H1 (cell line): Measurements from ENCODE around the gene PLEKHM3. TPM values are rescaled to one million over a fixed set of nuclear protein-coding genes. Genes with fewer than 3 reads are reported as not detected.

Experiments used
- CTCF ChIA-PET: fragments of 300-600 bp; sonication (Branson Sonifier 250); formaldehyde crosslinking; loops from one replicate; lab custom pipeline; 2021; ENCODE audit not compliant: partially characterized antibody; lab: Charles Lee
- POLR2A ChIA-PET: fragments of 300-600 bp; sonication (Branson Sonifier 250); formaldehyde crosslinking; loops from one replicate; lab custom pipeline; 2021; ENCODE audit warnings: inconsistent platforms; ENCODE audit not compliant: partially characterized antibody; lab: Charles Lee
- DNase-seq, 2 experiments: peaks; one replicate each; pipeline versions ENCODE4 v3.0.0 to v3.0.0-alpha.2; 2010 to 2022; ENCODE audit warnings: low spot score in 2 of 2, low read depth in 1 of 2, mixed read lengths in 1 of 2
- FAIRE-seq: peaks from 2 replicates; lab custom pipeline; 2011; peaks lifted over from hg19 to GRCh38; lab: Jason Lieb, UNC
- H2AFZ ChIP-seq: 2 replicates; pipeline ENCODE4 v1.8.1; 2012; ENCODE audit warnings: low read length, inconsistent platforms
- H2AK5ac ChIP-seq: 2 replicates; pipeline ENCODE4 v1.6.1; 2013; ENCODE audit warnings: low read depth, low read length
- H2BK120ac ChIP-seq: replicated peaks from 2 replicates; pipeline ENCODE3; 2013; ENCODE audit warnings: low read depth, low read length, inconsistent platforms
- H2BK12ac ChIP-seq: 2 replicates; pipeline ENCODE4 v1.6.1; 2013; ENCODE audit warnings: low read depth, low read length
- H2BK15ac ChIP-seq: 2 replicates; pipeline ENCODE4 v1.6.1; 2013; ENCODE audit warnings: low read length
- H2BK20ac ChIP-seq: 2 replicates; pipeline ENCODE4 v1.6.1; 2013; ENCODE audit warnings: low read length
- H2BK5ac ChIP-seq: 2 replicates; pipeline ENCODE4 v1.6.1; 2013; ENCODE audit warnings: low read depth, low read length
- H3K14ac ChIP-seq: 2 replicates; pipeline ENCODE4 v1.6.1; 2013; ENCODE audit warnings: inconsistent platforms; ENCODE audit not compliant: insufficient read length
- H3K18ac ChIP-seq: 2 replicates; pipeline ENCODE4 v1.6.1; 2013; ENCODE audit warnings: low read length; ENCODE audit errors: extremely low read depth
- H3K23ac ChIP-seq: 2 replicates; pipeline ENCODE4 v1.6.1; 2013; ENCODE audit warnings: inconsistent platforms; ENCODE audit not compliant: insufficient read length
- H3K23me2 ChIP-seq: 2 replicates; pipeline ENCODE4 v1.6.1; 2013; ENCODE audit warnings: low read depth, low read length
- H3K27ac ChIP-seq: 2 replicates; pipeline ENCODE4 v1.6.1; 2011; ENCODE audit warnings: low read depth, low read length, inconsistent platforms
- H3K27me3 ChIP-seq, 4 experiments: replicated peaks in 1 of 4; 1 replicate in 1 of 4; 2 replicates in 3 of 4; pipeline versions ENCODE4 v1.6.1 to v1.8.1; 2011 to 2013; ENCODE audit warnings: low read length in 3 of 4, mild to moderate bottlenecking in 3 of 4, inconsistent platforms in 2 of 4, mixed read lengths in 2 of 4, moderate library complexity in 1 of 4; ENCODE audit not compliant: control insufficient read depth in 3 of 4, insufficient read depth in 3 of 4; ENCODE audit errors: extremely low read depth in 1 of 4
- H3K36me3 ChIP-seq, 4 experiments: 2 replicates each; pipeline versions ENCODE4 v1.6.1 to v1.8.1; 2011 to 2013; ENCODE audit warnings: mild to moderate bottlenecking in 4 of 4, low read length in 3 of 4, moderate library complexity in 2 of 4, control low read depth in 1 of 4, inconsistent platforms in 1 of 4; ENCODE audit not compliant: insufficient read depth in 4 of 4, control insufficient read depth in 2 of 4
- H3K4ac ChIP-seq: replicated peaks from 2 replicates; pipeline ENCODE3; 2013; ENCODE audit warnings: low read length, low read depth, mixed read lengths, inconsistent platforms; ENCODE audit not compliant: insufficient read length
- H3K4me1 ChIP-seq, 4 experiments: replicated peaks in 1 of 4; 1 replicate in 1 of 4; 2 replicates in 3 of 4; pipeline versions ENCODE4 v1.6.1 to v1.8.1; 2011 to 2013; ENCODE audit warnings: low read length in 3 of 4, inconsistent platforms in 2 of 4, mixed read lengths in 1 of 4; ENCODE audit not compliant: insufficient read depth in 4 of 4, control insufficient read depth in 3 of 4
- H3K4me2 ChIP-seq, 2 experiments: 2 replicates each; pipeline versions ENCODE4 v1.6.1 to v1.8.1; 2011 to 2013; ENCODE audit warnings: low read depth in 2 of 2, low read length in 2 of 2, control low read depth in 1 of 2, inconsistent platforms in 1 of 2, mild to moderate bottlenecking in 1 of 2; ENCODE audit not compliant: insufficient read depth in 1 of 2
- H3K4me3 ChIP-seq, 4 experiments: fragments of 200-600, 300-600 bp in 1 of 4; sonication (generic), shearing (Covaris generic), sonication (Bioruptor Twin) in 1 of 4; 2 replicates each; pipeline versions ENCODE4 v1.5.1 to v1.8.1; 2011 to 2016; ENCODE audit warnings: low read length in 4 of 4, low read depth in 3 of 4, control low read depth in 2 of 4, inconsistent platforms in 2 of 4, mild to moderate bottlenecking in 2 of 4, mixed read lengths in 1 of 4, moderate library complexity in 1 of 4; ENCODE audit not compliant: insufficient read depth in 2 of 4; ENCODE audit errors: extremely low read depth in 1 of 4
- H3K56ac ChIP-seq: replicated peaks from 2 replicates; pipeline ENCODE3; 2013; ENCODE audit warnings: low read depth, mild to moderate bottlenecking, mixed read lengths, low read length, inconsistent platforms; ENCODE audit not compliant: insufficient read length
- H3K79me1 ChIP-seq: 2 replicates; pipeline ENCODE4 v1.6.1; 2013; ENCODE audit warnings: low read depth, low read length, control low read depth
- H3K79me2 ChIP-seq, 2 experiments: 2 replicates each; pipeline versions ENCODE4 v1.6.1 to v1.8.1; 2012 to 2013; ENCODE audit warnings: low read length in 2 of 2, mild to moderate bottlenecking in 2 of 2, inconsistent platforms in 1 of 2; ENCODE audit not compliant: insufficient read depth in 2 of 2, control insufficient read depth in 1 of 2
- H3K9ac ChIP-seq, 4 experiments: replicated peaks in 1 of 4; 1 replicate in 1 of 4; 2 replicates in 3 of 4; pipeline versions ENCODE4 v1.6.1 to v1.8.1; 2011 to 2013; ENCODE audit warnings: low read depth in 3 of 4, low read length in 3 of 4, control low read depth in 2 of 4, mild to moderate bottlenecking in 2 of 4, moderate library complexity in 2 of 4, inconsistent platforms in 1 of 4; ENCODE audit errors: extremely low read depth in 1 of 4
- H3K9me3 ChIP-seq, 2 experiments: 2 replicates each; pipeline versions ENCODE4 v1.6.1 to v1.8.1; 2012 to 2013; ENCODE audit warnings: mild to moderate bottlenecking in 2 of 2, moderate library complexity in 2 of 2, control low read depth in 1 of 2, inconsistent platforms in 1 of 2, low read depth in 1 of 2, low read length in 1 of 2, mixed read lengths in 1 of 2; ENCODE audit not compliant: insufficient read depth in 2 of 2
- H4K20me1 ChIP-seq, 2 experiments: replicated peaks in 1 of 2; 2 replicates each; pipeline versions ENCODE3 to v1.8.1; 2011 to 2013; ENCODE audit warnings: inconsistent platforms in 2 of 2, low read length in 2 of 2, mild to moderate bottlenecking in 1 of 2; ENCODE audit not compliant: insufficient read depth in 2 of 2, control insufficient read depth in 1 of 2
- H4K5ac ChIP-seq: 2 replicates; pipeline ENCODE4 v1.6.1; 2013; ENCODE audit warnings: low read length, low read depth, mixed read lengths, inconsistent platforms; ENCODE audit not compliant: insufficient read length
- H4K8ac ChIP-seq: 2 replicates; pipeline ENCODE4 v1.8.0; 2013; ENCODE audit warnings: mild to moderate bottlenecking, moderate library complexity, low read length, inconsistent platforms; ENCODE audit not compliant: insufficient read depth; ENCODE audit errors: extremely low read depth
- H4K91ac ChIP-seq: replicated peaks from 2 replicates; pipeline ENCODE3; 2013; ENCODE audit warnings: low read length, mixed read lengths, inconsistent platforms; ENCODE audit not compliant: insufficient read length
- HDAC2 ChIP-seq, 2 experiments: fragments of 300-600 bp in 1 of 2; sonication (generic) in 1 of 2; IDR thresholded peaks; 2 replicates each; pipeline ENCODE4 v1.6.1; 2011 to 2012; ENCODE audit warnings: low read depth in 2 of 2, low read length in 2 of 2, mild to moderate bottlenecking in 2 of 2, moderate library complexity in 2 of 2, borderline replicate concordance in 1 of 2, inconsistent platforms in 1 of 2
- POLR2A ChIP-seq, 2 experiments: IDR thresholded peaks; 1 replicate in 1 of 2; 2 replicates in 1 of 2; pipeline ENCODE4 v1.6.1; 2011; ENCODE audit warnings: low read depth in 2 of 2, low read length in 2 of 2, mild to moderate bottlenecking in 2 of 2; ENCODE audit errors: control extremely low read depth in 1 of 2
- RNF2 ChIP-seq: fragments of 200-900, 300-1000 bp; sonication (generic); IDR thresholded peaks from 2 replicates; pipeline ENCODE4 v1.7.1; 2016; ENCODE audit warnings: borderline replicate concordance, low read depth, mild to moderate bottlenecking, antibody characterized with exemption, low read length; ENCODE audit not compliant: poor library complexity, severe bottlenecking; ENCODE audit errors: missing control alignments
- TAF7 ChIP-seq: optimal IDR thresholded peaks from 2 replicates; pipeline ENCODE3; 2011; ENCODE audit warnings: low read depth, mild to moderate bottlenecking, inconsistent platforms, low read length, moderate library complexity, borderline replicate concordance
- WGBS, 2 experiments: shearing (Covaris generic) in 1 of 2; methylation state at CpG; one replicate each; pipeline versions ENCODE4 v1.1.6 to v1.1.7; 2013 to 2015; ENCODE audit warnings: low lambda C conversion rate in 2 of 2, mixed read lengths in 2 of 2, inconsistent platforms in 1 of 2, low coverage in 1 of 2, missing lambda C conversion rate in 1 of 2; ENCODE audit not compliant: insufficient replicate concordance in 2 of 2, insufficient coverage in 1 of 2, insufficient read length in 1 of 2; ENCODE audit errors: extremely low coverage in 1 of 2, missing lambda C conversion rate in 1 of 2; 5-methylcytosine and 5-hydroxymethylcytosine counted together
- long read RNA-seq, 2 experiments: library from RNA in 1 of 2; library from capped mRNA in 1 of 2; stranded (forward); transcript quantifications; one replicate each; pipeline ENCODE4 v2.0.0, GENCODE V29; 2021; ENCODE audit warnings: inconsistent platforms in 1 of 2
- polyA minus RNA-seq, 3 experiments: library from RNA; depleted of rRNA, polyadenylated mRNA; stranded (reverse); fragments of >200 nt; gene quantifications; 1 replicate in 2 of 3; 2 replicates in 1 of 3; pipeline ENCODE4 v1.2.3, GENCODE V29; 2011
- polyA plus RNA-seq, 7 experiments: library from polyadenylated mRNA; depleted of rRNA in 3 of 7; stranded (reverse) in 5 of 7; unstranded in 2 of 7; fragments of >200 nt in 5 of 7; fragments of 200-250 nt in 2 of 7; gene quantifications; 1 replicate in 5 of 7; 2 replicates in 1 of 7; 4 replicates in 1 of 7; pipeline versions ENCODE4 v1.2.1 to v1.2.3, GENCODE V29; 2011 to 2013; ENCODE audit warnings: missing spikeins in 2 of 7, mixed read lengths in 2 of 7
- total RNA-seq: library from RNA; stranded (reverse); fragmentation: NEBNext Ultra II Directional; extraction: Animal tissue kit (Norgen Biotek cat#: 25700); gene quantifications from 2 replicates; pipeline ENCODE4 v1.2.1, GENCODE V29; 2021

The PLEKHM3 gene, protein sequence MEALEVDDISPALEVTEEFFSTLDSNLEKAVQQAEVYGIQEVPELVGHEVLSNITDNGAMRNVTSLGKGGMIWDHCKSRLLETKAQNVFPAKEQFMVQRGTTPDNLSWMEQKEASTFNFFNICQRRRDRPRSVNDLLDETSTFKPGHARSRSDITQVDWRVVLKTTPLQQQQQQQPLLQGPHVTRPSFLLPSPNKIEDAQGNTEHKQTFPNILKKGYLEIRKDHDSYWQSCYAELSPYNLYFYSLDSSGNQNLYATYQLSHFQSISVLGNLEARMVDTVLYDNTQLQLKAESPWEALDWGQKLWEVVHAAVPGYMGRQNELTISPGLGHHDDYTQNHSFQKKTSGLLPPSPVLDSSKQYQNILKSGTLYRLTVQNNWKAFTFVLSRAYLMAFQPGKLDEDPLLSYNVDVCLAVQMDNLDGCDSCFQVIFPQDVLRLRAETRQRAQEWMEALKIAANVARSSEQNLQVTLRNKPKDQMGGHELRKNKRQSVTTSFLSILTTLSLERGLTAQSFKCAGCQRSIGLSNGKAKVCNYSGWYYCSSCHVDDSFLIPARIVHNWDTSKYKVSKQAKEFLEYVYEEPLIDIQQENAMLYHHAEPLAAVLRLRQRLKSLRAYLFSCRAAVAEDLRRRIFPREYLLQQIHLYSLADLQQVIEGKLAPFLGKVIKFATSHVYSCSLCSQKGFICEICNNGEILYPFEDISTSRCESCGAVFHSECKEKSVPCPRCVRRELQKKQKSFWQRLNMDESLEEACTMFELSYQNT
- total RNA-seq (4.6 and 5.8 TPM in 2 replicates), polyA plus RNA-seq (2011; rRNA removed) (2.3 and 2.6 TPM in 2 replicates), polyA minus RNA-seq (2011; rRNA and poly(A)+ RNA removed) (14.0 and 15.2 TPM in 2 replicates)
- polyA plus RNA-seq (2011; cell fraction: cytosol; rRNA removed) = 2.9 TPM
- 3.2 TPM for polyA plus RNA-seq (2011; cell fraction: nucleus; rRNA removed)
- 1.6 to 3.9 TPM (median 2.3 TPM) in 4 replicates for polyA plus RNA-seq (2012, experiment 1 of 2)
- 0.28 TPM for polyA plus RNA-seq (2012, experiment 2 of 2)
- 1.6 TPM for polyA plus RNA-seq (2013, experiment 1 of 2)
- polyA plus RNA-seq (2013, experiment 2 of 2) = 1.5 TPM
- polyA minus RNA-seq (2011; cell fraction: cytosol; rRNA and poly(A)+ RNA removed) = 4.8 TPM
- 16.6 TPM for polyA minus RNA-seq (2011; cell fraction: nucleus; rRNA and poly(A)+ RNA removed)
- long read RNA-seq, experiment 1, partial matches to known transcripts = 0 of 3 reads
- long read RNA-seq, experiment 1, other reads (novel, unspliced or antisense) = 3 of 3 reads
- long read RNA-seq, experiment 2, partial matches to known transcripts = 1 of 1 reads
- long read RNA-seq, experiment 2, other reads (novel, unspliced or antisense) = 0 of 1 reads

DNA sequence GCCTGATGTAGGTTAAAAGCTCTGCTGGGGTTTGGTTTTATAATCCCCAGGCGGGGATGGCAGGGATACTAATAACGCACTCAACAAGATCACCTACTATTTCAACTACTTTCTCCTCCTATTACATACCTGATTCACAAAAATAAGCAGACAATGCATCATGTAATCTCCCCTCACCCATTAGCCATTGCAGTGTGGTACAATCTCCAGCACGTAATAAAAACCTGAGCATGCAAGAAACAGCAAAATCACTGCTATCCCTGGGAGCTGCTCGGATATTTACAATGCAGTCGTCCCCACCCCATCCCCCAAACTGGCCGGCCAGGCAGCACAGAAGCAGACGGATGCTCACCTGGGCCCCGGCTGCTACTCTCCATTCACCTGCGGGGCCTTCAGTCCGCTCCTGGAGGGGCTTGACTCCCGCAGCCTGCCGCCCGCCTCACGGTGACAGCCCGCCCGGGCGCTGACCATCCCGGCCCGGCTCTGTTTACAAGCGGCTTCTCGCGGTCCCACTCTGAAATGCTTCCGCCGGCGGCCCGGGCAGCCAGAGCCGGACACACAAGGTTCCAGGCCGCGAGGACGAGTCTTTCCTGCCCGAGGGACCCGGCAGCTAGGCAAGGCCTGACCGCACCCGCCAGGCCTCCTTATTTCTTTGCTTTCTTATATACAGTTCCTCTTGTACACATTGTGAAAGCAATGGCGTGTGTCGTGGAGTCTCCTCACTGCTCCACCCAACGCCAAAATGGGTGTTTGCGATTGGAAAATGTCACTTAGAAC lies at the start of gene PLEKHM3:
TSS of gene PLEKHM3 (minus strand) at position 491 of the 777 bp plus-strand sequence. CDS start 23,888 bp downstream, outside the sequence.
- Histone ChIP-seq H3K79me2 (0 out of 4 replicates have a peak, but pooled peaks cover 0 to 5% of the 10 kb centered on the region in 2 experiments), H3K27me3 (no peaks in the 10 kb centered on the region), H3K56ac (peak within 1 kb of the TSS; percentile 56), H2BK20ac (no peak within 1 kb of the TSS), H3K4me1 (peaks cover 0 to 5% (median 4%) of the 10 kb centered on the region in 4 experiments; a peak in 5 of 7 replicates), H4K91ac (no peak within 1 kb of the TSS), H3K4me2 (peak within 1 kb of the TSS; percentile 80 to 81), H3K27ac (peak within 1 kb of the TSS; percentile 61; the same call in 1 of the 2 replicates), H3K4ac (no peak within 1 kb of the TSS), H2BK120ac (no peak within 1 kb of the TSS), H3K9ac (peak within 1 kb of the TSS; percentile 59 to 85 (median 74)), H2BK12ac (peak within 1 kb of the TSS; percentile 51; the same call in 1 of the 2 replicates), H3K9me3 (no peaks in the 10 kb centered on the region), H3K14ac (no peak within 1 kb of the TSS), H3K4me3 (peak within 1 kb of the TSS; percentile 72 to 90 (median 84)), H3K36me3 (no peaks in the 10 kb centered on the region), H3K23ac (no peak within 1 kb of the TSS), H4K8ac (peak within 1 kb of the TSS; percentile 94; the same call in 1 of the 2 replicates), H4K5ac (peak within 1 kb of the TSS; percentile 82), H3K23me2 (peaks cover 3% of the 10 kb centered on the region; the same call in 1 of the 2 replicates), H2AK5ac (no peak within 1 kb of the TSS), H3K18ac (peak within 1 kb of the TSS; percentile 89), H2AFZ (peak within 1 kb of the TSS; percentile 99), H4K20me1 (no peaks in the 10 kb centered on the region), H2BK15ac (no peak within 1 kb of the TSS), H2BK5ac (peak within 1 kb of the TSS; percentile 84), H3K79me1 (no peaks in the 10 kb centered on the region)
- 6% methylated on average over 38 of the region's 38 CpGs; no CpG with 5 or more reads in 1 of the 2 experiments for WGBS, 2 experiments
- ChIA-PET CTCF (interaction anchor here (0.6 to 11.0 kb wide), 9 partner anchors 10 to 431 kb away, joined by 3 to 73 read pairs (median 3); no protein-coding TSS in a partner anchor), POLR2A (interaction anchor here (0.7 to 2.2 kb wide), 10 partner anchors 9 to 423 kb away, joined by 3 to 10 read pairs (median 4); partner anchors contain the start of gene METTL21A)
- peak in 1 of 2 experiments; percentile 95 for DNase-seq
- no peak for FAIRE-seq
- TF ChIP-seq HDAC2 (IDR thresholded peaks at IDR 0.05; ENCODE audit: borderline replicate concordance in 1 of 2, low read depth in 2 of 2, low read length in 2 of 2) = peak; percentile 77 to 90; a peak in 2 of 4 replicates
- TF ChIP-seq RNF2 = no peak
- peak; percentile 62 to 78 for TF ChIP-seq POLR2A (IDR thresholded peaks at IDR 0.05; ENCODE audit: control extremely low read depth in 1 of 2, low read depth in 2 of 2, low read length in 2 of 2)
- TF ChIP-seq TAF7 = peak; percentile 95
